Stimulated activated CD4-positive, alpha-beta T cell treated with anti-CD3 and anti-CD28 coated beads, Interleukin-2, amount 100 ng/mL, for 4 hours (primary cell): ENCODE measurements around the gene DYNC2H1.
"Not testable (repeated sequence)": the region's sequence is repeated elsewhere in the genome, so short reads cannot be mapped to it uniquely, and the experiment has no call there.

ENCODE experiments used
- DNase-seq: peaks from one replicate; pipeline ENCODE4 v3.0.0-alpha.2; 2020; ENCODE audit warnings: low read depth

DYNC2H1 gene

DNA sequence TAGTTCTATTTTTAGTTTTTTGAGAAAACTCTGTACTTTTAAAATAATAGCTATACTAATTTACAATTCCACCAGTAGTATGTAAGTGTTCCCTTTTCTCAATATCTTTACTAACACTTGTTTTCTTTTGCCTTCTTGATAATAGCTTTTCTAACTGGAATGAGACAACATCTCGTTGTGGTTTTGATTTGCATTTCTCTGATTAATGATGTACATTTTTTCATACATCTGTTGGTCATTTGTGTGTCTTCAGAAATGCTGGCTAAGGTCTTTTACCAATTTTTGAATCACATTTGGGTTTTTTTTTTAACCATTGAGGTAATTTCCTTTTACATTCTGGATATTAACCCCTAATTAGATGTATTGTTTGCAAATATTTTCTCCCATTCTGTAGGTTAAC lies 258.9 kb downstream of the DYNC2H1 start:
- DNase-seq = no peak

DNA sequence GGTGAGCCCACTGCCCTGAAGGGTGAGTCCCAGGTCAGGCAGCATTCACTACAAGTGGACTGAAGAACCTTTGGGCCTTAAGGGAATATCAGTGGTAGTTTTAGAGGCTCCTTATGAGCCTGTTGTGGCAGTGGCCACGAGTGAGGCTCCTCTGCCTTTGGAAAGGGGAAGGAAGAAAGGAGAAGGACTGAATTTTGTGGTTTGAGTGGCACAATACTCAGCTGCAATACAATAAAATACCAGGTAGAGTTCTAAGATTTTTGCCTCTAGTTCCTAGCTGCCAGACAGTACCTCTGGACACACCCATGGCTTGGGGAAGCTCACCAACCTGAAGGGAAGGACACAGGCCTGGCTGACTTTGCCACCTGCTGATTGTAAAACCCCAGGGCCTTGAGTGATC lies 260.9 kb downstream of the DYNC2H1 start:
- no peak for DNase-seq

DNA sequence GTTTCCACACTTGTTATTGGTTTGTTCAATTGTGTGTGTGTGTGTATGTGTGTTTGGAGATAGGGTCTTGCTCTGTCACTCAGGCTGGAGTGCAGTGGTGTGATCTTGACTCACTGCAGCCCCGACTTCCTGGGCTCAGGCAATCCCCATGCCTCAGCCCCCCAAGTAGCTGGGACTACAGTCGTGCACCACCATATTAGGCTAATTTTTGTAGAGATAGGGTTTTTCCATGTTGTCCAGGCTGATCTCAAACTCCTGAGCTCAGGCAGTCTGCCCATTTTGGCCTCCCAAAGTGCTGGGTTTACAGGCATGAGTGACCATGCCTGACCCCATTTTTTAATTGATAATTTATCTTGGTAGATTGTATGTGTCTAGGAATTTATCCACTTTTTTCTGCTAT lies 263.7 kb downstream of the DYNC2H1 start:
- no peak for DNase-seq

DNA sequence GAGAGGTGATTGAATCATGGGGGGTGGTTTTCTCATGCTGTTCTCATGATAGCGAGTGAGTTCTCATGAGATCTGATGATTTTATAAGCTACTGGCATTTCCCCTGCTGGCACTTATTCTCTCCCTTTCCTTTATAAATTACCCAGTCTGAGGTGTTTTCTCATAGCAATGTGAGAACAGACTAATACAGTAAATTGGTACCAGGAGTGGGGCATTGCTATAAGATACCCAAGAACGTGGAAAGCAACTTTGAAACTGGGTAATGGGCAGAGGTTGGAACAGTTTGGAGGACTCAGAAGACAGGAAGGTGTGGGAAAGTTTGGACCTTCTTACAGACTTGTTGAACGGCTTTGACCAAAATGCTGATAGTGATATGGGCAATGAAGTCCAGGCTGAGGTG lies 265.0 kb downstream of the DYNC2H1 start:
- DNase-seq = not testable (repeated sequence)

DNA sequence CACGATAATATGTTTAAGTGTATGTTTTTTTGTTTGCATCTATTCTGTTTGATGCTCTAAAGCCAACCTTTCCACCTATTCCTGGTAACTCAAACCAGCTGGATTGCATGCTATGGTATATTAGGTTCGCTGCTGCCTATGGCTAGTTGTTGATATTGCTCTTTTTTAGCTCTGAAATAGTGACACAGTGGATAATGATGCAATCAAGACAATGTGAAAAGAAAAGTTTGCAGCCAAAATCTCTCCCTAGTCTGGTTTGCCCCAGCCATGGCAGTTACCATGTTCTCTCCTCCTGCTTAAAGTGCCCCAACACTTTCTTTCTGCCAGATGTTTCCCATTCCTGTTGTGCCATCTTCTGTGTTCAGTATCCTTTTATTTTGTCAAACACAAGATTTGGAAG lies 269.7 kb downstream of the DYNC2H1 start:
- no peak for DNase-seq

DNA sequence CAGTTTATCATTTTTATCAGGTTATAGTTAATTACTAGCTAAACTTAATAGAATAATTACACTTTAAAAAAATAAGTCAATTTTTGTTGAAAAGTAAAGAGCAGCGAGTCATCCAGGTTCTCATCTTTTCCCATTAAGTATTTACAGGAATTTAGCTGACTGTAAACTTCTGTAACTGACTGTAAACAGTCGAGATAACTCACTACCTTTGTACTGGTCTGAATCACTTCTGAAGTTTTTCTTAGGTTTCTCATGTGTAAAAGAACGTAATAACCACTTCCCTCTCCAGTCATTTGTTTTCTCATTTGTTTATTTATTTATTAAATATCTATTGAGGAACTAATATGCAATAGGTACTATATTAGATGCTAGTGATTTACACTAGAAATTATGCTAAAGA lies 270.8 kb downstream of the DYNC2H1 start:
- no peak for DNase-seq

DNA sequence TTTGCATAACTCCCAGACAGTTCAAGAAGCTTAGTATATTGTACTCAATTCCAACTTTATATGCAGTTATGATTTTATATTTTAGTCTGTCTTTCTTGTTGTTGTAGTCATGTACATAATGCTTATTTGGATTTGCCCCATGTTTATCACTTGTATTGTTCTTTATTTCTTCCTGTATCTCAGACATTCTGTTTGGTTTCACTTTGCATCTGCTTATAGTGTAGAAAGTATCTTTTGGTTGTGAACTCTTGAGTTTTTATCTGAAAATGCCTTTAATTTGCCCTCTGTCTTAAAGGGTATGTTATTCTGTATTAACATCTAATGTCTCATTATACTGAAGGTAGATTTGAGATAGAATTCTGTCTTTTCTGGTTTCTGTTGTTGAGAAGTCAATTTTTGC lies 275.4 kb downstream of the DYNC2H1 start:
- no peak for DNase-seq

DNA sequence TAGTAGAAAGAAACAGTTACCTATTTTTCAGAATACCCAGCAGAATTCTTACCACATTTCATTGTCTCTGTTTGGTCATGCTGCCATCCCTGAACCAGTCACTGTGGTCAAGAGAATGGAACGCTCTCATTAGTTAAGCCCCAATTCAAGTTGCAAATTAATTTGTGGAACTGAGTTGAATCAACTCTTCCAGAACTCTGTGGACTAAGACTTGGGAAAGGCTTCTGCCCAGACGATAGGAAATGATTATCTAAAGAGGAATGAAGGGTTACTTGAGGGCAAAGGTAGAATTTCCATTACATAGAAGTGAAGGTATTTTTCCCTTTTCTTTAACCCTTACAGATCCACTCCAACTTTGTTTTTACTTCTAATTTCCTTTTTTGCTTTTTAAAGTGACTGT lies 286.4 kb downstream of the DYNC2H1 start:
- no peak for DNase-seq

DNA sequence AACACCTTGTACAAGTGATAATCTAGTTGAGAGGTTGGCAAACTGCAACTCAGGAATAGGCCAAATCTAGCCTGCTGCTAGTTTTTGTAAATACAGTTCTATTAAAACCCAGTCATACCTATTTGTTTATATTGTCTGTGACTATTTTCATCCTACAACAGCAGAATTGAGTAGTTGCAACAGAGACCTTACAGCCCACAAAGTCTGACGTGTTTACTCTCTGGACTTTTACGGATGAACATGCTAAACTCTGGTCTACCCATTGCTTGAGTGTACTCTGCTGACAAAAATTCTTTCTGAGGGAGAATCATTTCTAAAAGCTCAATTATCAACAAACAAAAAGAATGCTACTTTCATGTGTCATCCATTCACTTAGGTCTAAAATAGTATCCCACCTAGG lies 287.0 kb downstream of the DYNC2H1 start:
- no peak for DNase-seq

DNA sequence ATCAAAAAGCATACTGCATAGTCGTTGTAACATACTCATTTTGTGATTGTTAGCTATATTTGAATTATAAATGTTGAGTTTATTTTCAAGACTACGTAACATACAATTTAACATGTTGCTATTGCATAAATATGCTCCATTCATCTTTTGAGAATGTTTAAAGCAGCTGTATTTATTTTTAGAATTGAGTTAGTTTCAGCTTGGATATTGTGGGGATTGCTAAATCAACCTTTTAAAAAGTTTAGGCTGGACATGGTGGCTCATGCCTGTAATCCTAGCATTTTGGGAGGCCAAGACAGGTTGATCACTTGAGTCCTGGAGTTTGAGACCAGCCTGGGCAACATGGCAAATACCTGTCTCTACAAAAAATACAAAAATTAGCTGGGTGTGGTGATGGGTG lies 288.1 kb downstream of the DYNC2H1 start:
- DNase-seq = no peak

DNA sequence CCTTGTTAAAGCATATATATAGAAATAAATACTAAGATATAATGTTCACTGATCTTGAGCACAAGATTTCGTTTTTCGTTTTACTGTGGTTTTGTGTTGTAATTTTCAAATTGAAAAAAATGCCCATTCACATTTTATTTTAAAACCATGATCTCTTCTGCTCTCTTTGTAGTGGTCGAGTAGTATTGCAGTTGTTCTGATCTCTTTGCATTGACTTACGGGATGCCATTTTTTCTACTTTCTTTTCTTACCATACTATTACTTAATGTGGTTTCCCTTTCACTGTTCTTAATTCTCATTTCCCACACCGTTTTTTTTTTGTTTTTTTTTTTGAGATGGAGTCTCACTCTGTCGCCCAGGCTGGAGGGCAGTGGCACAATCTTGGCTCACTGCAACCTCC lies 289.6 kb downstream of the DYNC2H1 start:
- DNase-seq = no peak

DNA sequence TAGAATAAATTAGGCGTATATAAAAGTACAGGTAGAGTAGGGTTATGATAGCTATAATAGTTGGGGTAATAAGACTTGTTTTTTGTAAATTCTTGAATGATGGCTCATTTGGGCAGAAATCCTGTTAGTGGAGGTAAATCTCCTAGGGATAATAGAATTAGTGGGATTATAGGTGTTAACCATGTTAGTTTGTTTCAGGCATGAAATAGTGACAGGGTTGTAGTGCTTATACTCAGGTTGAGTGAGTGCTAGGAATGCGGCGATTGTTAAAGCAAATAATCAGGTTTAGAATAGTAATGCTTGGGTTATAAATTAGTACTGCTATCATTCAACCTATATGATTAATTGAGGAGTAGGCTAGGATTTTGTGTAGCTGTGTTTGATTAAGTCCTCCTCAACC lies 297.1 kb downstream of the DYNC2H1 start:
- no peak for DNase-seq

DNA sequence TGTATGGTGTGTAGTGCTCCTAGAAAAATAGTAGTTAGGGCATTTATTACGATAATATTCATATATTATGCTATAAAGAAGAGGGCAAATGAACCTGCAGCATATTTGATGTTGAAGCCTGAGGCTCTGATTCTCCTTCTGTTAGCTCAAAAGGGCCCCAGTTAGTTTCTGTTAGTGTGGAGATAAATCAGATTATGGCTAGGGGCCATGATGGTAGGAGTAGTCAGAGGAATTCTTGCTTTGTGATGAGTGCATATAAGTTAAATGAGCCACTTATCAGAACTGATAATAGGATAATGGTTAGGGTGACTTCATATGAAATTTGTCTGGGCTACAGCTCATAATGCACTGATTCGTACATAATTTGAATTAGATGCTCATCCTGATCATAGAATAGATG lies 298.4 kb downstream of the DYNC2H1 start:
- DNase-seq = no peak

DNA sequence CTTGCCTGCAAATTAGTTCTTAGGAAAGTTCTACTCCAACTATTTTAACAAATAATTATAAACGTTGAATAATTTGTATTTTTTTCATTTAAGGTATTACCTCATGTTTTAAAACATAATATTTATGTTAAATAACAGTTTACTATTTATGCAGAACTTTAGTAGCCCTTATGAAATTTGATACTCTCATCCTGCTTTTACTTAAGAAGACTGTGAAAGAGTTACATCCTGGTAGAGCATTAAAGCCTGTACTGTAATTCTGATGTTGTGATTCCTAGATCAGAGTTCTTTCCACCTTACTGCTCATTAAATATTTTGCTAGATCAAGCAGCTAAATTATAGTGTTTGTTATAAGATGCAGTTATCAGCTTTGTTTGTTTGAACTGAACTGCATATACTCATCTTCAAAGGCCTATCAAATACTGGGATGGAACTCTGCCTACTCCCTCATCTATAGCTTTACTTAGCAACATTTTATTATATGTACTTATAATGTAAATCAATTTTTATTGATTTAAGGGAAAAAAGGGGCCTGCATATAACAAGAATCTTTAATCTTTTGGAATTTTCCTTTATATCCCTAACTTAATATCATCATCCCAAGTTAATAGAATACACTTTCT lies 304.2 kb downstream of the DYNC2H1 start:
- no peak for DNase-seq

DNA sequence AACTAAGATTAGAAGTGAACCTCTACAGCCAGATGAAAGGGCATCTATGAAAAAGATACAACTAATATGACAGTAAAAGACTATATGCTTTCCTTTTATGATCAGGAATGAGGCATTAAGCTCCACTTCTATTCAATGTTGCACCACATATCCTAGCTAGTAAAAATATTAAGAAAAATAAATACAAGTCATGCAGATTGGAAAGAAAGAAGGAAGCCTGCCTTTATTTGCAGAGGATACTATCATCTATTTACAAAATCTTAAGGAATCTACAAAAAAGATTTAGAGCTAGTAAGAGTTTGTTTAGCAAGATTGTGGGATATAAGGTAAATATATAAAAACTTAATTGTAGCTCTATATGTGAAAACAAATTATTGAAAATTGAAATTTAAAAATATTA lies 308.8 kb downstream of the DYNC2H1 start:
- DNase-seq = no peak

DNA sequence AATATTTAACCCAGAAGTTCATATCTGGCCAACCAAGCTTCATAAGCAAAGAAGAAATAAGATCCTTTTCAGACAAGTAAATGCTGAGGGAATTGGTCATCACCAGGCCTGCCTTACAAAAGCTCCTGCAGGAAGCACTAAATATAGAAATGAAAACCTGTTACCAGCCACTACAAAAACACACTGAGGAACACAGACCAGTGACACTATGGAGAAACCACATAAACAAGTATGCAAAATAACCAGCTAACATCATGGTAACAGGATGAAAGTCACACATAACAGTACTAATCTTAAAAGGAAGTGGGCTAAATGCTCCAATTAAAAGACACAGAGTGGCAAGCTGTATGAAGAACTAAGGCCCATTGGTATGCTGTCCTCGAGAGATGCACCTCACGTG lies 311.4 kb downstream of the DYNC2H1 start:
- no peak for DNase-seq

DNA sequence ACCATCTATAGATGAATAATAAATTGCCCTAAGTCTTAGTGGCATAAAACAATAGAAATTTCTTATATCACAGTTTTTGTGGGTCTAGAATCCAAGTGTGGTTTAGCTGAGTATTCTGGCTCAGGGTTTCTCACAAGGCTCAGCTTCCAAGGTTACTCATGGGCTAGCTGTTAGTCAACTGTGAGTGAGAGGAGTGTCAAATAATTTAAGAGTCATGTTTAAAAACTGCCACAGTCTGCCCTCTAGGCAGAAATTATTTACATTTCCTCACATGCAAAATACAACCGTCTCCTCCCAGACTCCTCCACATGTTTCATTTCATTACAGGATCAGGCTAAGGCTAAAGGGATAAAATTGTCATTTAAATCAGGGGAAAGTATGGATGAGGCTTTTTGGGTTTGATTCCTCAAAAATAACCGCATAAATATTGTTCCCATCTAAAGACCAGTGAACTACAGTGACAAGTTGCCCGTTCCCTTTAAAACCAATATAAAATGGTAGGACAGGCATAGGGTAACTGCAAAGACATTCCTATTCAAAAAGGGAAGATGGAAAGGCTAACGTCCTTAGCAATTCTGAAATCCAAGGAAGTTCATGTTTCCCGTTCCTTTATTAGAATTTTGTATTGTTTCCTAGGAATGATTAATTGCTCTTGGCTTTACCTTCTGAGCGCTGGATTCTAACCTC lies 324.3 kb downstream of the DYNC2H1 start:
- DNase-seq = no peak

DNA sequence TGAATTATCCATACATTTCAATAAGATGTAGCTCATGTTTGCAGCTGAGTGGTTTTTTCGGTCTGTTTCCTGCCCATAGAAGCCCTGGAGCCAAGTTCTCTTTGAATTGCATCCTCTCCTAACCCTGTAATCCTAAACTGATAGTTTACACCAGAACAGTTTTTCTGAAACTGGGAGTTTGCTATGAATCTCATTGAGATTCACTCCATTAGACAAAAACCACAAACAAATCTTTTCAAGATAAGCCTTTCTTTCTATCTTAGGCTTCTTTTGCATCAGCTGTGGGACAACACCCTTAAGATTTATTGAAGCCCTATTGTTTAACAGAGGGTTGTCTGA lies 324.8 kb downstream of the DYNC2H1 start:
- DNase-seq = no peak

DNA sequence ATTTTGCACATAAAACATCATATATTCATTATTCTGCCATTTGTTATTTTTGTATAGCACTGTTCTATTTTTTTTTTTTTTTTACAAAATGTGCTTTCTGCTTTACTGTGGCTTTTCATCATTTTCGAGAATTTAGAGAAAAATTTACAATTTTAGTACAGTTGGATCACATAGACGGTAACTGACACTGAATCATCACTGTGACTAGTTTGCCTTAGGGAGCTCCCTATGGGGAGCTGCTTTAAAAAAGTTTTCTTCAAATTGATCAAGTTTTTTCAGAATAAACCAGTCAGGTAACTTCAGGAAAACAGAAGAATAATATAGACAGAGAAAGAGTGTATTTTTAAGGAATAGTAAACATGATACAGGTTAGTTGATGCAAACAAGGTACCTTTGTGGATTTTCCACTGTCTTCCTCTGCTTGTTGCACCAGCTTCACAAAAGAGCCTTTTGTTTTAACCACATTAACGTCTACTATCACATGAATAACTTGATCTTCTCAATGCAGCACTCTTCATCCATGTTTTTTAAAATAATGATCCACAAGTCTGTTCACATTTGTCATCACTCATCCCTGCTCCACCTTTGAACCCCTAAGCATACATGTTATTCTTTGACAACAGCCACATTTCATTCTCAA lies 327.0 kb downstream of the DYNC2H1 start:
- no peak for DNase-seq

DNA sequence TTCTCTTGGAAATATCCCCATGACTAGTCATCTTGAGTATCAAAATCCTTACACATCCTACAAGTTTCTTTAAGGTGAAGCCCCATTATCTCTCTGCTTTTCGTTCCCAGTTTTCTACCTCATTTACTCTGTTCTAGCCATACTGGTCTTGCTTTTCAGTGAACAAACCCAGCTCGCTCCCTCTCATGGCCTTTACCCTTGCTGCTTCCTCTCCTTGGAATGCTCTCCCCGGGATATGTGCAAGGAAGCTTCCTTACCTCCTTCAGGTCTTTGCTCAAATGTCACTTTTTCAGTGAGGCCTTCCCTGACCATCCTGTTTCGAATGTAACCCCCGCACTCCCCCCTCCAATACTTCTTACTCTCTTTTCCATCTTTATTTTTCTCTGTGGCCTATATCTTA lies 331.8 kb downstream of the DYNC2H1 start:
- DNase-seq = no peak

DNA sequence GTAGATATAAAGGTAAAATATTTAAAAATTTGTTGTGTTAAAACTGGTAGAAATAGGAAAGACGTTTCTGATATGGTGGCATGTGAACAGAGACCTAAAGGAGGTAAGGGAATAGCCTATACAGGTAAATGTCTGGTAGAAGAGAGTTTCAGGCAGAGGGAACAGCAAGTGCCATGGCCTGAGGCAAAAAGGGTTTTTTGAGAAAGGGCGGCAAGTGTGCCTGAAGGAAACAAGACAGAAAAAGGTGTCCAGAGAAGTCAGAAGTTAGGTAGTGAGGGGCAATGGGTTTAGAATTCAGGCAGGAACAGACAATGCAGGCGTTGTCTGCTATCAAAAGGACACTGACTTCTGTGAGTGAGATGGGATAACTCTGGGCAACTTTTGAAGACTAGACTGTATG lies 339.7 kb downstream of the DYNC2H1 start:
- DNase-seq = no peak

DNA sequence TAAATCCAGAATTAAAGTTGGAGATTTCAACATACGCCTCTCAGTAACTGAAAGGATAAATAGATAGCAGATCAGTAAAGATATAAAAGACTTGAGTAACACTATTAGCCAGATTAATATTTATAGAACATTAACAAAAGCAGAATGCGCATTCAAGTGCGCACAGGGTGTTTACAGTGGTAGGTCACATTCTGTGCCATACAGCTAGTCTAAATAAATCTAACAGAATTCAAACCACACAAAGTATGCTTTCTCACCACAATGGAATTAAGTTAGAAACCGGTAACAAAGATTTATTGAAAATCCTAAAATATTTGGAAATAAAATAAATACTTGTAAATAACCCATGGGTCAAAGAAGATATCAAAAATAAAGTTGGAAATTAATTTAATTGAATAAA lies 341.0 kb downstream of the DYNC2H1 start:
- DNase-seq = no peak

DNA sequence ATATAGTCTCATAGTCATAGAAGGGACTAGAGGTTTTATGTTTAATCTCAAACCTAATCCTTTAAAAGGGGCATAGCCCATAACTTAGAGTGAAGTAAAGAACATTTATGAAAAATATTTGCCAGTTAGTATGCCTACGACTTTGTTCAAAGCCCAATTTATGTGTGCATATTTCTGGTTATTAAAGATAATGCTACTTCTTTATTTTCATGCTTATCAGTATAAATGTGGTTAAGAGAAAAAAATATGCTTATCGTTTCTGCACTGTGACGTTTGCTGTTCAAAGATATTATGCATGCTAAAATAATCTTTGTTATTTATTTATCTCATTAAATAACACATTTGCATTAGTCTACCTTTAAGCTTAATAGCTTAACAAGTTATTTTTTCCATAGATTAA lies 343.9 kb downstream of the DYNC2H1 start:
- no peak for DNase-seq
